Adipocyte (in vitro differentiated cells): ENCODE results near the gene SLC45A3.
A peak's percentile ranks its signal among the peaks of the same experiment; 100 is the strongest.

Experiments used
- DNase-seq: peaks from one replicate; pipeline ENCODE4 v3.0.0-alpha.2; 2015; ENCODE audit warnings: low read depth
- H3K27me3 ChIP-seq: replicated peaks from 2 replicates; pipeline ENCODE4 v1.7.0; 2013; ENCODE audit warnings: mild to moderate bottlenecking, low read length, moderate library complexity; ENCODE audit not compliant: control insufficient read depth, insufficient read depth
- H3K36me3 ChIP-seq: 2 replicates; pipeline ENCODE4 v1.7.0; 2013; ENCODE audit warnings: low read length, mild to moderate bottlenecking, moderate library complexity; ENCODE audit not compliant: control insufficient read depth, insufficient read depth, severe bottlenecking
- H3K4me1 ChIP-seq: 2 replicates; pipeline ENCODE4 v1.7.0; 2013; ENCODE audit warnings: mild to moderate bottlenecking, low read length, moderate library complexity; ENCODE audit not compliant: control insufficient read depth, insufficient read depth
- H3K4me3 ChIP-seq: 2 replicates; pipeline ENCODE4 v1.7.0; 2013; ENCODE audit warnings: mild to moderate bottlenecking, low read length, moderate library complexity
- H3K9ac ChIP-seq: 2 replicates; pipeline ENCODE4 v1.7.0; 2013; ENCODE audit warnings: mild to moderate bottlenecking, low read length, moderate library complexity
- H3K9me3 ChIP-seq: 2 replicates; pipeline ENCODE4 v1.7.0; 2013; ENCODE audit warnings: mild to moderate bottlenecking, low read length, moderate library complexity; ENCODE audit not compliant: control insufficient read depth

The SLC45A3 gene

GRCh38 chr1:205699416-205699815 lies 19.1 kb upstream of the SLC45A3 start:
- DNase-seq, result no peak
- H3K4me1 ChIP-seq, result peaks cover 4% of the 10 kb centered on the region
- no peak overlapping the region for H3K9ac ChIP-seq
- H3K9me3 ChIP-seq, result no peaks in the 10 kb centered on the region
- no peak overlapping the region for H3K4me3 ChIP-seq
- H3K27me3 ChIP-seq, result no peaks in the 10 kb centered on the region
- peaks cover 16% of the 10 kb centered on the region for H3K36me3 ChIP-seq

GRCh38 chr1:205698921-205699320 lies 18.6 kb upstream of the SLC45A3 start:
- Histone ChIP-seq H3K36me3 (peaks cover 11% of the 10 kb centered on the region), H3K9me3 (no peaks in the 10 kb centered on the region)
- DNase-seq, result no peak

DNA sequence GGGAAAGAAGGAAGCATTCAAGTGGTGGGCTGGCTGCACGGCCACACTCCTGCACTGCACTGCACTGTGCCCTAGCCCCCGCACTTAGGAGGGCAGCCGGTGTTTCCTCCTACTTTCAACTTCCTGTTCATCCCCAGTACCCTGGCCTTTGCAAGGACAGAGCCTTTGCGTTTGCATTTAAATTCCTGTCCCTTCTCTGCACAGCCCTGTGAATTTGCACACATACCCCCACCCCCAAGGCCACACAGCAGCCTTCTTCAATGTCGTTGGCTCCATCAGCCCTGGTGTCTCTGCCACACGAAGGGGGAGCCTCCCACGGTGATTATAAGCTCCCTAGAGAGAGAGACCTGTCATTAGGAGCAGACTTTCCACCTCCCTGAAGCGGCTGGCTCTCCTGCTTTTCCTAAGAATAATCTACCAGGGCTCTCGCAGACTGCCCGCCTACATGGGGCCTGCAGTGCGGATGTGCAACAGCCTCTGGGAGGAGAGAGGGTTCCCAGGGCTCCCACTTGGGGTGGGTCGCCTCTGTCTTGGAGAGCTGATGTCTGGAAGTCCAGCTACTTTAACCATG lies 13.2 kb upstream of the SLC45A3 start:
- Histone ChIP-seq H3K4me3 (no peak overlapping the region), H3K4me1 (no peaks in the 10 kb centered on the region), H3K36me3 (no peaks in the 10 kb centered on the region), H3K9ac (no peak overlapping the region), H3K27me3 (no peaks in the 10 kb centered on the region), H3K9me3 (no peaks in the 10 kb centered on the region)
- DNase-seq, result no peak

More at GRCh38 chr1:205698921-205699320, 18.6 kb upstream of the SLC45A3 start:
- Histone ChIP-seq H3K9ac (no peak overlapping the region), H3K4me1 (peaks cover 4% of the 10 kb centered on the region), H3K4me3 (no peak overlapping the region), H3K27me3 (no peaks in the 10 kb centered on the region)

DNA sequence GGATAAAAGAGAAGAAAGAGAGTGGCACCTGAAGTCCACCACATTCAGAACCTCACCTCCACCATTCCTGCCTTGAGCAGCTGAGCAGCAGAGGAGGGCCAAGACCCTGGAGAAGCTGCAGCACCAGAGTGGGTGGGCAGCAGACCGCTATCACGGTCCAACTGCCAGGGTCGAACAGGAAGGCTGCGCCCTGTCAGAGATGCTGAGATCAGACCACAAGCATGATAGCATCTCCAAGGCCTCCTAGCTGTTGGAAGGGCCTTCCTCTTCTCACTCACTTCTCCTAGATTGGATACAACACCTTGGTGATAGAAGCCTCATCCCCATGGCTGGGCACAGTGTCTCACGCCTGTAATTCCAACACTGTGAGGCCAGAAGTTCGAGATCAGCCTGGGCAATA lies 12.1 kb upstream of the SLC45A3 start:
- Histone ChIP-seq H3K4me3 (no peak overlapping the region), H3K27me3 (no peaks in the 10 kb centered on the region), H3K9ac (no peak overlapping the region), H3K4me1 (no peaks in the 10 kb centered on the region), H3K9me3 (no peaks in the 10 kb centered on the region), H3K36me3 (no peaks in the 10 kb centered on the region)
- no peak for DNase-seq

GRCh38 chr1:205690122-205690756 lies 9.9 kb upstream of the SLC45A3 start:
- H3K4me1 ChIP-seq, result no peaks in the 10 kb centered on the region
- no peak for DNase-seq
- no peaks in the 10 kb centered on the region for H3K9me3 ChIP-seq
- H3K4me3 ChIP-seq, result no peak overlapping the region
- H3K36me3 ChIP-seq, result no peaks in the 10 kb centered on the region
- H3K27me3 ChIP-seq, result no peaks in the 10 kb centered on the region
- H3K9ac ChIP-seq, result no peak overlapping the region

DNA sequence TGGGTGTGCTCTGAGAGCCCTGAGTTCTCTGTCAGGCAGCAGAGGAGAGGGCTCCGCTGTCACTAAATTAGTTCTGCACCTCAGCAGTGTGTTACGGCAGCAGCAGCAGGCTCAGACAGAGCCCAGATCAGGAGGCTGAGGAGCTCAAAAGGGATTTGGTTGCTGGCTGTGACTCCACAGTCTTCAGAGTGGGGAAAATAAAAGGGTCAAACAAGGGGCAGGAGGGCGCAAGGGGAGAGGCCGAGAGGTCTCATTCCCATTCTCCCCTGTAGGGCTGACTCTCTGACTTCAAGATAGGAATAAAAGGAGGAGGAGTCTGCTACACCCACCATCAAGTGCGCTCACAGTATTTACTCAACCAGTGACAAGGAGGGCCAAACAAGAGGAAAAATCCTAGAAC lies 9.2 kb upstream of the SLC45A3 start:
- H3K9me3 ChIP-seq, result no peaks in the 10 kb centered on the region
- no peaks in the 10 kb centered on the region for H3K27me3 ChIP-seq
- no peak for DNase-seq
- H3K4me3 ChIP-seq, result no peak overlapping the region
- no peaks in the 10 kb centered on the region for H3K4me1 ChIP-seq
- no peak overlapping the region for H3K9ac ChIP-seq
- no peaks in the 10 kb centered on the region for H3K36me3 ChIP-seq

DNA sequence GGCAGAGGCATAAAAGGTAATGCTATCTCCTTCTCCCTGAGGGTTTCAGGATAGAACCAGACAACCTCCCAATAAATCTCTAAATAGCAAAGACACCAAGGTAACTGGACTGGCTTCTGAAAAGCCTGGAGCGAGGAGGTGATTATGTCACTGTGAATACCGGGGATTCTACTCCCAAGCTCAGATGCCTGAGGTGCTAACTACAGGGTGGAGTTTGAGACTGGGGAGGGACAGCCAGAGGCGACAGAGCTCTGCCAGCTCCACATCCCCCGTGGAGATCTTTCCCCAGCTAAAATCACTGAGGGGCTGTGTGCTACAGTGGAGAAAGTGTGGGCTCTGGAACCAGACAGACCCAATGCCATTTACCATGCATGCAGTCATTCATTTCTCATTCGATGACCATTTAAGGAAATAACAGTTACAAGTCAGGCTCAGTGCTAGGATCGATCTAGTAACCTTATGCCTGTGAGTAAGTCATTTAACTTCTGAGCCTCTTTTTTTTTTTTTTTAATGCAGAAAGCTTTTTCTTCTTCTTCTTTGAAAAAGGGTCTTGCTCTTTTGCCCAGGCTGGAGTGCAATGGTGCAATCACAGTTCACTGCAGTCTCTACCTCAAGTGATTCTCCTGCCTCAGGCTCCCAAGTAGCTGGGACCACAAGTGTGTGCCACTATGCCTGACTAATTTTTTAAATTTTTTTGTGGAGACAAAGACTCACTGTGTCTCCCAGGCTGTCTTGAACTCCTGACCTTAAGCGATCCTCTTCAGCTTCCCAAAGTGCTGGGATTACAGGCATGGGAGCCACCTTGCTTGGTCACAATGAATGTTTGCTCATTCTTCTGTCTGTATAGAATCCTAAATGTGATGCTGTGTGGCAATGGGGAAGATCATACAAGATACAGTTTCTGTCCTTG lies 8.1 kb upstream of the SLC45A3 start:
- no peak for DNase-seq
- H3K36me3 ChIP-seq, result no peaks in the 10 kb centered on the region
- H3K27me3 ChIP-seq, result no peaks in the 10 kb centered on the region
- no peak overlapping the region for H3K9ac ChIP-seq
- no peaks in the 10 kb centered on the region for H3K9me3 ChIP-seq
- H3K4me3 ChIP-seq, result no peak overlapping the region
- H3K4me1 ChIP-seq, result no peaks in the 10 kb centered on the region

DNA sequence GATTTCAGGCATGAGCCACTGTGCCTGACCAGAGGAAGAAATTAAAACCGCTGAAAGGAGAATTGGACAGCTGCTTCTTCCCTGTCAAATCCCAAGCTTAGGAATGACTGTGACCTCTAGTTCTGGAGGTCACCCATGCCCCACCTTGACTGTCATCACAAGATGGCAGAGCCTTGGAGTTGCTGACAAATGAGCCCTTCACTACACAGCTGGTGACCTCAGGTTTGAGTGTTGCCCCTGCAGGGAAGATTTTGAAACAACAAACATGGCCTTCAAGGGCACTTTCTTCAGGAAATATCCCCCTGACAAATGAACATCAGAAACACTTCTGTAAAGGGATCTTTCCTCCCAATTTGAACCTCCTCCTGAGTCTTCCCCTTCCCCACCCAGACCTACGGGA lies 6.9 kb upstream of the SLC45A3 start:
- Histone ChIP-seq H3K4me1 (no peaks in the 10 kb centered on the region), H3K4me3 (no peak overlapping the region), H3K9me3 (no peaks in the 10 kb centered on the region), H3K27me3 (no peaks in the 10 kb centered on the region), H3K36me3 (no peaks in the 10 kb centered on the region), H3K9ac (no peak overlapping the region)
- DNase-seq, result no peak

DNA sequence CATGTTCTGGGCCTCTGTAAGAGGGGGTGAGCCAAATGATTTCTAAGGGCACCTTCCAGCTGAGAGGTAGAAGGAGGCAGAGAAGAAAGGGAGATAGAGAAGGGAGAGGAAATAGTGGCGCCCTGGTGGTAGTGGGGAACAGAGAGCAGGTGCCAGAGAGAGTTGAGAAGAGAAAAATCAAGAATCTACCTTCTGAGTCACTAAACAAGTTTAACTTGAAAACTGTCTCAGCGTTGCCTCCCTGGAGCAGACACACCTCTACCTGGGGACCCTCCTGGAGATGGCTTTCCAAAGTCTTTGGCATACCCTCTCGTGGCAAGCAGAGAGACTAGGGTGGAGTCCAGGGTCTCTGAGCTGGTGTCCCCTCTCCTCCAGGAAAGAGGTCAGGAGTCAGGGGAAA lies 1.1 kb upstream of the SLC45A3 start:
- Histone ChIP-seq H3K9me3 (no peaks in the 10 kb centered on the region), H3K9ac (no peak overlapping the region), H3K27me3 (no peaks in the 10 kb centered on the region), H3K36me3 (no peaks in the 10 kb centered on the region), H3K4me1 (peaks cover 16% of the 10 kb centered on the region), H3K4me3 (no peak overlapping the region)
- no peak for DNase-seq

DNA sequence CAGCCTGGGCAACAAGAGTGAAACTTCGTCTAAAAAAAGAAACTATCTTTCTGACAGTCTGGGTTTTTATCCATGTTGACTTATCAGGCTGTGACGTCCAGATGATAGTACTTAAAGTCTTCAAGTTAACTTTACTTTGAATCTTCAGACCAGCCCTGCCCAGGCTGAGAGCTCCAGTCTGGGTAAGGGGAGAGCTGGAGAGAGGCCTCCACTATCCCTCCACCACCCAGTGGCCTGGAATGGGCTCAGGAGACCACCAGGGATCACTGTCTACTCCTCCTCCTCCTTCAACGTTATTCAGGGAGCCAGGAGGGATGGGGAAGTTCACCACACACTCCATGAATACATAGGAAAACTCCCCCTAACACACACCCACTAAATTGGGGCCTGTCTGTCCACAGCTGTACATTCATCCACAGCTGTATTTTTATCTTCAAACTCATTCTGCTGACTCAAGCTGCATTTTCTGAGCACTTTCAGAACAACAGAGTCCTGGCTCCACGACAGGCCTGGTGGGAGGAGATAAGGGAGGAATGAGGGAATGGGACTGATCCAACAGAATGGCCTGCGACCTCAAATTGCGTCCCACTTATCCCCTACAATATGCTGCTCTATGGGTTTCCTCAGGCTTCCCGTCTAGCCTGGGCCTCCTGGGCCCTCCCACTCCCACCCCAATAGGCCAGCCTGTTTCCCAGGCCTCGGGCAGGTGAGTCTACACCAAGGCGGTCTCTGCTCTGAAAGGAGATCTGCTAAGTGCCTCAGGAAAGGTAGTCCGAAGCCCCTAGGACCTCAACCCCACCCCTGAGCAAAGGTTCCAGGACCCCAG lies 1.8 kb downstream of the SLC45A3 start:
- DNase-seq, result peak; percentile 23

DNA sequence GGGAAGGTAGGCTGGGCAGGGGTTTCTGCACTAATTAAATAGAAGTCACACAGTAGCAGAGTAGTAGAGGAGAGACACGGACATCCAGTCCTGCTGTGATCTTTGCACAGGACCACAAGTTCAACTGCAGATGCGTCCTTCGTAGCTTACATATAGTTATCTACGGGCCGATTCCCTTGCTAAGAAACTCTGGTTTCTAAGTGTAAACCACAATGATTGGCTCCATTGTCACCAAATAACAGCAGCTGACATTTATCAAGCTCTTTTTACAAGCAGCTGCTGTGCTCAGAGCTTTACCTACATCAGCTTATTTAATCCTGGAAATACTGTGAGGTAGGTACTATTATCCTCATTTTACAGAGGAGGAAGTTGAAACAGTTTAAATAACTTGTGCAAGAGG lies 3.1 kb downstream of the SLC45A3 start:
- no peak overlapping the region for H3K4me3 ChIP-seq
- DNase-seq, result no peak
- H3K4me1 ChIP-seq, result peaks cover 16% of the 10 kb centered on the region
- H3K9me3 ChIP-seq, result no peaks in the 10 kb centered on the region
- H3K36me3 ChIP-seq, result no peaks in the 10 kb centered on the region
- no peaks in the 10 kb centered on the region for H3K27me3 ChIP-seq
- no peak overlapping the region for H3K9ac ChIP-seq

More for the DNA sequence above, 1.8 kb downstream of the SLC45A3 start:
- H3K9me3 ChIP-seq, result no peaks in the 10 kb centered on the region
- peak overlapping the region; percentile 46 for H3K9ac ChIP-seq
- no peaks in the 10 kb centered on the region for H3K36me3 ChIP-seq
- H3K4me1 ChIP-seq, result peaks cover 16% of the 10 kb centered on the region
- no peak overlapping the region for H3K4me3 ChIP-seq
- H3K27me3 ChIP-seq, result no peaks in the 10 kb centered on the region
